GM12878 (cell line): ENCODE data around the gene C2orf92. TPM values are rescaled to one million over a fixed set of nuclear protein-coding genes. Genes with fewer than 3 reads are reported as not detected.

ENCODE experiments used
- ATAC-seq: fragments of 200-7000 bp; cut with Tn5 transposase; 3 replicates; pipeline ENCODE4 v1.9.1; 2020; ENCODE audit warnings: mild to moderate bottlenecking, moderate library complexity
- BruUV-seq: library from RNA; stranded (reverse); fragments of 400-500 nt; replicated peaks from 2 replicates; lab custom pipeline; 2021; lab: Mats Ljungman, UMichigan
- CTCF ChIA-PET: fragments of 300-600 bp; sonication (Branson Sonifier 250); formaldehyde crosslinking; extraction: SDS; loops from one replicate; lab custom pipeline; 2021; ENCODE audit warnings: inconsistent platforms; lab: Yijun Ruan, JAX
- POLR2A ChIA-PET: fragments of 350-600 bp; formaldehyde crosslinking; extraction: SDS; loops from one replicate; lab custom pipeline; 2021; ENCODE audit warnings: inconsistent platforms; lab: Charles Lee
- RAD21 ChIA-PET: fragments of 300-600 bp; sonication (Branson Sonifier 250); formaldehyde crosslinking; loops from one replicate; lab custom pipeline; 2023; ENCODE audit warnings: antibody characterized with exemption; ENCODE audit not compliant: unreplicated experiment; lab: Charles Lee
- SMC1A ChIA-PET: fragments of 300-600 bp; sonication (Branson Sonifier 250); formaldehyde crosslinking; loops from one replicate; lab custom pipeline; 2023; ENCODE audit not compliant: unreplicated experiment, uncharacterized antibody; lab: Charles Lee
- DNase-seq: peaks from one replicate; pipeline ENCODE4 v3.0.0-alpha.2; 2011; ENCODE audit warnings: low read depth, low spot score
- FAIRE-seq: peaks from 3 replicates; lab custom pipeline; 2011; peaks lifted over from hg19 to GRCh38; lab: Jason Lieb, UNC
- H2AFZ ChIP-seq: 2 replicates; pipeline ENCODE4 v1.6.0; 2011; ENCODE audit warnings: low read depth, low read length, control low read depth; ENCODE audit not compliant: control insufficient read depth
- H3K27ac ChIP-seq: 2 replicates; pipeline ENCODE4 v1.5.1; 2011; ENCODE audit warnings: control low read depth; ENCODE audit not compliant: control insufficient read depth, insufficient read depth
- H3K27me3 ChIP-seq, 2 experiments: replicated peaks in 1 of 2; 2 replicates each; pipeline versions ENCODE4 v1.6.0 to v1.6.1; 2011; ENCODE audit warnings: low read length in 1 of 2; ENCODE audit not compliant: control insufficient read depth in 2 of 2, insufficient read depth in 2 of 2
- H3K36me3 ChIP-seq, 2 experiments: 2 replicates each; pipeline ENCODE4 v1.5.1; 2011; ENCODE audit warnings: low read length in 1 of 2; ENCODE audit not compliant: control insufficient read depth in 2 of 2, insufficient read depth in 2 of 2
- H3K4me1 ChIP-seq: 2 replicates; pipeline ENCODE4 v1.6.1; 2011; ENCODE audit warnings: mild to moderate bottlenecking, low read length, moderate library complexity, mixed read lengths; ENCODE audit not compliant: control insufficient read depth, insufficient read depth
- H3K4me2 ChIP-seq: 2 replicates; pipeline ENCODE4 v1.6.0; 2011; ENCODE audit warnings: control low read depth; ENCODE audit not compliant: control insufficient read depth, insufficient read depth
- H3K4me3 ChIP-seq: fragments of 200-600 bp; sonication (generic); 2 replicates; pipeline ENCODE4 v1.5.1; 2016
- H3K79me2 ChIP-seq: 2 replicates; pipeline ENCODE4 v1.6.0; 2011; ENCODE audit warnings: low read length; ENCODE audit not compliant: control insufficient read depth, insufficient read depth
- H3K9ac ChIP-seq: 2 replicates; pipeline ENCODE4 v1.8.0; 2011; ENCODE audit warnings: low read length, control low read depth, mixed read lengths; ENCODE audit not compliant: control insufficient read depth, insufficient read depth
- H3K9me3 ChIP-seq: replicated peaks from 3 replicates; pipeline ENCODE4 v1.5.1; 2011; ENCODE audit warnings: mild to moderate bottlenecking, low read length; ENCODE audit not compliant: control insufficient read depth, insufficient read depth
- H4K20me1 ChIP-seq: 2 replicates; pipeline ENCODE4 v1.6.0; 2011; ENCODE audit not compliant: control insufficient read depth, insufficient read depth
- BRCA1 ChIP-seq: IDR thresholded peaks from 2 replicates; pipeline ENCODE4 v1.6.1; 2011; ENCODE audit warnings: low read depth, low read length, improper control_type of control experiment
- CHD1 ChIP-seq: IDR thresholded peaks from 2 replicates; pipeline ENCODE4 v1.6.1; 2012; ENCODE audit warnings: low read depth, low read length, improper control_type of control experiment
- EP300 ChIP-seq, 2 experiments: fragments of 150-350 bp in 1 of 2; IDR thresholded peaks; 2 replicates each; pipeline ENCODE4 v1.6.1; 2011 to 2012; ENCODE audit warnings: low read depth in 2 of 2, low read length in 2 of 2, borderline replicate concordance in 1 of 2, improper control_type of control experiment in 1 of 2, inconsistent platforms in 1 of 2; ENCODE audit not compliant: control insufficient read depth in 1 of 2
- SMAD1 ChIP-seq: fragments of 450-650 bp; IDR thresholded peaks from 2 replicates; pipeline ENCODE4 v1.6.1; 2018; ENCODE audit warnings: mild to moderate bottlenecking, low read depth; ENCODE audit not compliant: partially characterized antibody
- STAT3 ChIP-seq: IDR thresholded peaks from 2 replicates; pipeline ENCODE4 v1.6.1; 2011; ENCODE audit warnings: low read depth, low read length, improper control_type of control experiment
- ZNF217 ChIP-seq: fragments of 450-650 bp; IDR thresholded peaks from 2 replicates; pipeline ENCODE4 v1.6.1; 2017; ENCODE audit warnings: antibody characterized with exemption, mild to moderate bottlenecking
- WGBS: methylation state at CpG from one replicate; pipeline ENCODE4 v1.1.6; 2016; ENCODE audit warnings: low lambda C conversion rate; ENCODE audit not compliant: insufficient replicate concordance, insufficient coverage; ENCODE audit errors: missing lambda C conversion rate; 5-methylcytosine and 5-hydroxymethylcytosine counted together
- in situ Hi-C: fragments of 300-500 bp; cut with MboI; formaldehyde crosslinking; loops from 9 replicates; pipeline ENCODE4 v1.14.3; 2018; ENCODE audit warnings: mixed read lengths
- intact Hi-C: fragments of 100-400 bp; cut with micrococcal nuclease; formaldehyde crosslinking; loops from one replicate; pipeline ENCODE4 v1.14.2; 2022; ENCODE audit not compliant: unreplicated experiment
- polyA plus RNA-seq, 11 experiments: library from polyadenylated mRNA; depleted of rRNA in 4 of 11; unstranded in 6 of 11; stranded (reverse) in 5 of 11; fragments of >200 nt; fragmentation: Nextera tagmentation in 4 of 11; fragmentation: Illumina TruSeq in 1 of 11; extraction: Ambion mirVana in 4 of 11; extraction: Trizol in 1 of 11; gene quantifications; 1 replicate in 1 of 11; 2 replicates in 10 of 11; pipeline versions ENCODE4 v1.2.1 to v1.2.3, GENCODE V29; 2011 to 2016; ENCODE audit warnings: inconsistent platforms in 2 of 11, missing spikeins in 2 of 11, low read depth in 1 of 11
- total RNA-seq, 4 experiments: library from RNA; depleted of rRNA in 3 of 4; stranded (reverse); fragments of >200 nt in 3 of 4; fragmentation: Illumina TruSeq in 1 of 4; extraction: Trizol in 1 of 4; gene quantifications; 2 replicates each; pipeline versions ENCODE4 v1.2.1 to v1.2.3, GENCODE V29; 2013 to 2021
- TF ChIP-seq, protein P1 (sequence below): fragments of 450-650 bp; IDR thresholded peaks from 2 replicates; pipeline ENCODE4 v1.6.1; 2017; ENCODE audit warnings: mild to moderate bottlenecking, moderate library complexity

C2orf92 gene
- total and polyA plus RNA-seq, 10 of the 15 experiments (the other 5 are each of a cell fraction or from before 2014, with no cell fraction given): 0.40 to 10.1 (median 3.7) TPM

DNA sequence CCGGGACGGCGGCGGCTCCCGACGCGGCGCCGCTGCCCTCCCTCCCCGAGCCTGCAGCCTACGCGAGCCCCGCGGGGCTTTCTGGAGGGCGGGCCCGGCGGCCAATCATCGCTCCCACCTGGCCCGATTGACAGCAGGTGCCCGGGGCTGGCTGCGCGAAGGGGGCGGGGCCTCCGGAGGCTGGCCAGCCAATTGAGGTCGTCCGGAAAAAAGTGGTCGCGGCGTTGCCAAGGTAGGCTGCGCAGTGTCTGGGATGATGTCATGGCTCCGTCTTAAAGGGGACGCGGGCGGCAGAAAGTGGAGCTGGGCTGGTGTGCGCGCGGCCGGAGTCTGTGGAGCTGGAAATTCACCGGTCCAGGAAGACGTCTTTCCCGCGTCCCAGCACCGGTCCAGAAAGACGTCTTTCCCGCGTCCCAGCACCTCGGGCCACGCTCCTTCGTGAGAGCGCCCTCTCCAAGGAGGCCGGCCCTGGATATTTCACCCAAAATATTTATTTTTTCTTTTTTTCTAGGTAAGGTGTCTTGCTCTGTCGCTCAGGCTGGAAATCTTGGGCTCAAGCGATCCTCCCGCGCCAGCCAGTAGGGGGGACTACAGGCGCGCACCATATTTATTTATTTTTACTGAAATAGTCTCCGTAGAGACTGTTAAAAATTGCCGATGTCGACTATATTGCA lies 5.4 kb upstream of the C2orf92 start, which contains the start of gene ACTR1B (continued):
- TF ChIP-seq SMAD1 (no peak), BRCA1 (0 out of 2 replicates have a peak, but pooled peaks have one; percentile 18), STAT3 (no peak)
- TF ChIP-seq, protein P1, sequence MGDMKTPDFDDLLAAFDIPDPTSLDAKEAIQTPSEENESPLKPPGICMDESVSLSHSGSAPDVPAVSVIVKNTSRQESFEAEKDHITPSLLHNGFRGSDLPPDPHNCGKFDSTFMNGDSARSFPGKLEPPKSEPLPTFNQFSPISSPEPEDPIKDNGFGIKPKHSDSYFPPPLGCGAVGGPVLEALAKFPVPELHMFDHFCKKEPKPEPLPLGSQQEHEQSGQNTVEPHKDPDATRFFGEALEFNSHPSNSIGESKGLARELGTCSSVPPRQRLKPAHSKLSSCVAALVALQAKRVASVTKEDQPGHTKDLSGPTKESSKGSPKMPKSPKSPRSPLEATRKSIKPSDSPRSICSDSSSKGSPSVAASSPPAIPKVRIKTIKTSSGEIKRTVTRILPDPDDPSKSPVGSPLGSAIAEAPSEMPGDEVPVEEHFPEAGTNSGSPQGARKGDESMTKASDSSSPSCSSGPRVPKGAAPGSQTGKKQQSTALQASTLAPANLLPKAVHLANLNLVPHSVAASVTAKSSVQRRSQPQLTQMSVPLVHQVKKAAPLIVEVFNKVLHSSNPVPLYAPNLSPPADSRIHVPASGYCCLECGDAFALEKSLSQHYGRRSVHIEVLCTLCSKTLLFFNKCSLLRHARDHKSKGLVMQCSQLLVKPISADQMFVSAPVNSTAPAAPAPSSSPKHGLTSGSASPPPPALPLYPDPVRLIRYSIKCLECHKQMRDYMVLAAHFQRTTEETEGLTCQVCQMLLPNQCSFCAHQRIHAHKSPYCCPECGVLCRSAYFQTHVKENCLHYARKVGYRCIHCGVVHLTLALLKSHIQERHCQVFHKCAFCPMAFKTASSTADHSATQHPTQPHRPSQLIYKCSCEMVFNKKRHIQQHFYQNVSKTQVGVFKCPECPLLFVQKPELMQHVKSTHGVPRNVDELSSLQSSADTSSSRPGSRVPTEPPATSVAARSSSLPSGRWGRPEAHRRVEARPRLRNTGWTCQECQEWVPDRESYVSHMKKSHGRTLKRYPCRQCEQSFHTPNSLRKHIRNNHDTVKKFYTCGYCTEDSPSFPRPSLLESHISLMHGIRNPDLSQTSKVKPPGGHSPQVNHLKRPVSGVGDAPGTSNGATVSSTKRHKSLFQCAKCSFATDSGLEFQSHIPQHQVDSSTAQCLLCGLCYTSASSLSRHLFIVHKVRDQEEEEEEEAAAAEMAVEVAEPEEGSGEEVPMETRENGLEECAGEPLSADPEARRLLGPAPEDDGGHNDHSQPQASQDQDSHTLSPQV: no peak

DNA sequence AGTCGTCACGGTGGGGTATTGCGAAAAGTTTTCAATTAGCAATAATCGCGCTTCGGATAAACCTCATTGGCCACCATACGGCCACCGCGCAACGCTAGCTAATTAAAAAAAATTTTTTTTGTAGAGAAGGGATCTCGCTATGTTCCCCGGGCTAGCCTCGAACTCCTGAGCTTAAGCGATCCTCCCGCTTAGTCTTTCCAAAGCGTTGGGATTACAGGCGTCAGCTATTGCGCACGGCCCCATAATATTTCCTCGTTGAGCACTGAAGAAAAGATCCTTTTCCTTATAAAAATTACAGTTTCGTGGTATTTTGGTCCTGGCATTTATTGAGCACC lies 4.9 kb upstream of the C2orf92 start:
- in situ Hi-C loops (loop anchor here (10.0 kb wide), 1 partner anchor 1600 kb away; no protein-coding TSS in a partner anchor), intact Hi-C loops (loop anchor here (1.0 kb wide), 1 partner anchor 33 kb away; no protein-coding TSS in a partner anchor)
- FAIRE-seq (no peak), DNase-seq (no peak), ATAC-seq (no peak)
- Histone ChIP-seq H2AFZ (peak overlapping the region; percentile 87), H3K36me3 (0 out of 4 replicates have a peak, but pooled peaks cover 0 to 3% of the 10 kb centered on the region in 2 experiments), H3K9me3 (no peaks in the 10 kb centered on the region), H3K27ac (peak overlapping the region; percentile 63), H3K4me2 (peak overlapping the region; percentile 69), H4K20me1 (peaks cover 2% of the 10 kb centered on the region; the same call in 1 of the 2 replicates), H3K79me2 (peaks cover 32% of the 10 kb centered on the region), H3K4me1 (no peaks in the 10 kb centered on the region; the same call in 1 of the 2 replicates), H3K9ac (peak overlapping the region; percentile 69), H3K27me3 (no peaks in the 10 kb centered on the region), H3K4me3 (peak overlapping the region; percentile 72)
- RAD21 ChIA-PET: interaction anchor here (1.0 to 5.9 kb wide), 7 partner anchors 9 to 1599 kb away, joined by 3 to 76 read pairs (median 23); partner anchors contain the start of gene COX5B
- TF ChIP-seq EP300 (IDR thresholded peaks at IDR 0.05; ENCODE audit: borderline replicate concordance in 1 of 2, control insufficient read depth in 1 of 2, low read depth in 2 of 2, low read length in 2 of 2) (no peak), ZNF217 (0 out of 2 replicates have a peak, but pooled peaks have one; percentile 19), CHD1 (no peak)
- CTCF ChIA-PET: interaction anchor here (0.9 to 6.0 kb wide), 10 partner anchors 9 to 1601 kb away, joined by 3 to 114 read pairs (median 12); partner anchors contain the start of gene COX5B
- 4% methylated on average over 21 of the region's 21 CpGs for WGBS
- SMC1A ChIA-PET: interaction anchor here (1.2 to 5.6 kb wide), 8 partner anchors 9 to 74 kb away, joined by 3 to 81 read pairs (median 16); partner anchors contain the start of genes ANKRD36B and COX5B
- POLR2A ChIA-PET: interaction anchor here (0.7 to 7.5 kb wide), 9 partner anchors 8 to 74 kb away, joined by 3 to 132 read pairs (median 7); partner anchors contain the start of gene COX5B
- TSS peak; percentile 89 for BruUV-seq
